PC-9 (cell line): ENCODE measurements around the gene KCNA2. TPM values are rescaled to one million over a fixed set of nuclear protein-coding genes. Genes with fewer than 3 reads are reported as not detected.

ENCODE experiments used
- BruUV-seq: library from RNA; stranded (reverse); fragments of 400-500 nt; replicated peaks from 2 replicates; lab custom pipeline; 2021; lab: Mats Ljungman, UMichigan
- CTCF ChIA-PET: fragments of 300-600 bp; sonication (Branson Sonifier 250); formaldehyde crosslinking; loops from one replicate; lab custom pipeline; 2022; ENCODE audit warnings: antibody characterized with exemption; lab: Charles Lee
- POLR2A ChIA-PET: fragments of 300-600 bp; sonication (Branson Sonifier 250); formaldehyde crosslinking; loops from one replicate; lab custom pipeline; 2022; ENCODE audit warnings: antibody characterized with exemption; ENCODE audit not compliant: unreplicated experiment; lab: Charles Lee
- DNase-seq, 2 experiments: peaks; one replicate each; pipeline versions ENCODE4 v3.0.0 to v3.0.0-alpha.2; 2015 to 2022; ENCODE audit warnings: mixed read lengths in 1 of 2
- H2AFZ ChIP-seq: fragments of 200-600 bp; sonication (generic); 2 replicates; pipeline ENCODE4 v1.8.1; 2017; ENCODE audit warnings: antibody characterized with exemption
- H3F3A ChIP-seq: fragments of 200-600 bp; sonication (generic); 2 replicates; pipeline ENCODE4 v1.8.1; 2017; ENCODE audit warnings: antibody characterized with exemption, mild to moderate bottlenecking, low read depth; ENCODE audit not compliant: insufficient read depth
- H3K27ac ChIP-seq: fragments of 200-600 bp; sonication (generic); 2 replicates; pipeline ENCODE4 v1.6.1; 2016; ENCODE audit warnings: mixed run types
- H3K27me3 ChIP-seq: fragments of 200-600 bp; sonication (generic); 2 replicates; pipeline ENCODE4 v1.6.1; 2016; ENCODE audit warnings: low read depth, mixed run types; ENCODE audit not compliant: insufficient read depth
- H3K36me3 ChIP-seq: fragments of 200-600 bp; sonication (generic); 2 replicates; pipeline ENCODE4 v1.6.1; 2016; ENCODE audit warnings: low read depth, mixed run types
- H3K4me1 ChIP-seq: fragments of 200-600 bp; sonication (generic); replicated peaks from 2 replicates; pipeline ENCODE4 v1.6.1; 2016; ENCODE audit warnings: mixed run types; ENCODE audit not compliant: insufficient read depth
- H3K4me2 ChIP-seq: fragments of 200-600 bp; sonication (generic); 2 replicates; pipeline ENCODE4 v1.6.1; 2017; ENCODE audit warnings: mixed run types
- H3K4me3 ChIP-seq: fragments of 200-600 bp; sonication (generic); 2 replicates; pipeline ENCODE4 v1.6.1; 2016; ENCODE audit warnings: mixed run types
- H3K79me2 ChIP-seq: fragments of 200-600 bp; sonication (generic); 2 replicates; pipeline ENCODE4 v1.6.1; 2017; ENCODE audit warnings: low read depth, mixed run types
- H3K9me2 ChIP-seq: fragments of 200-600 bp; sonication (generic); 2 replicates; pipeline ENCODE4 v1.8.1; 2017; ENCODE audit warnings: mild to moderate bottlenecking; ENCODE audit not compliant: insufficient read depth
- H3K9me3 ChIP-seq: fragments of 200-600 bp; sonication (generic); 2 replicates; pipeline ENCODE4 v1.8.1; 2016; ENCODE audit warnings: low read depth; ENCODE audit not compliant: insufficient read depth
- H4K20me1 ChIP-seq: fragments of 200-600 bp; sonication (generic); 2 replicates; pipeline ENCODE4 v1.8.1; 2017; ENCODE audit not compliant: insufficient read depth
- EZH2 ChIP-seq: fragments of 200-600 bp; sonication (generic); IDR thresholded peaks from 2 replicates; pipeline ENCODE4 v1.8.0; 2017; ENCODE audit warnings: antibody characterized with exemption, low read depth
- intact Hi-C: fragments of 100-400 bp; cut with micrococcal nuclease; formaldehyde crosslinking; loops from one replicate; pipeline ENCODE4 v1.10.0; 2022; ENCODE audit not compliant: unreplicated experiment
- total RNA-seq: library from RNA; stranded (reverse); gene quantifications from 2 replicates; pipeline ENCODE4 v1.2.3, GENCODE V29; 2021
- TF ChIP-seq, protein P1 (sequence below): fragments of 200-600 bp; sonication (generic); conservative IDR thresholded peaks from 2 replicates; pipeline ENCODE4 v1.6.1; 2017; ENCODE audit warnings: mixed run types, antibody characterized with exemption, mild to moderate bottlenecking, moderate library complexity

Gene KCNA2
- total RNA-seq, 1 experiment from 2014 or later = not detected

DNA sequence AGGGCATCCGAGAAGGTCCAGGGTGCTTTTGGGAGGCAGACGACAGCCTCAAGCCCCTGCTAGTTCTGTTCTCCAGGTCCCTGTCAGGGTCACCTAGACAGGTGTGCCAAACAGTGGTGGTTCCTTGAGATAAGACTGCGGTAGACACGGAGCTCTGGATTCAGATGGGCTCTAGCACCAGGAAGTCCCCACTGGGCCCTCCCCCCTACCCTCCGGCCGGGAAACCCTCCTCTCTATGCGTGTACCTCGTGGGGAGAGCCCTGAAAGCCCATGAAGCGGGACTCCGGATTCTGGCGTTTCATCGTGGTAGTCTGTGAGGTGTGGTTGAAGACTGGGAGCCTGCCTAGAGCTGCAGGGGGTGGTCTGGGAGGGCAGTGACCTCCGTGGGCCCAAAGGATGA is 2.1 kb upstream of the KCNA2 start:
- H3K4me3 ChIP-seq = no peak overlapping the region
- no peaks in the 10 kb centered on the region for H3K9me3 ChIP-seq
- no peaks in the 10 kb centered on the region for H3K9me2 ChIP-seq
- H3K36me3 ChIP-seq = no peaks in the 10 kb centered on the region
- TF ChIP-seq, protein P1, sequence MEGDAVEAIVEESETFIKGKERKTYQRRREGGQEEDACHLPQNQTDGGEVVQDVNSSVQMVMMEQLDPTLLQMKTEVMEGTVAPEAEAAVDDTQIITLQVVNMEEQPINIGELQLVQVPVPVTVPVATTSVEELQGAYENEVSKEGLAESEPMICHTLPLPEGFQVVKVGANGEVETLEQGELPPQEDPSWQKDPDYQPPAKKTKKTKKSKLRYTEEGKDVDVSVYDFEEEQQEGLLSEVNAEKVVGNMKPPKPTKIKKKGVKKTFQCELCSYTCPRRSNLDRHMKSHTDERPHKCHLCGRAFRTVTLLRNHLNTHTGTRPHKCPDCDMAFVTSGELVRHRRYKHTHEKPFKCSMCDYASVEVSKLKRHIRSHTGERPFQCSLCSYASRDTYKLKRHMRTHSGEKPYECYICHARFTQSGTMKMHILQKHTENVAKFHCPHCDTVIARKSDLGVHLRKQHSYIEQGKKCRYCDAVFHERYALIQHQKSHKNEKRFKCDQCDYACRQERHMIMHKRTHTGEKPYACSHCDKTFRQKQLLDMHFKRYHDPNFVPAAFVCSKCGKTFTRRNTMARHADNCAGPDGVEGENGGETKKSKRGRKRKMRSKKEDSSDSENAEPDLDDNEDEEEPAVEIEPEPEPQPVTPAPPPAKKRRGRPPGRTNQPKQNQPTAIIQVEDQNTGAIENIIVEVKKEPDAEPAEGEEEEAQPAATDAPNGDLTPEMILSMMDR = no peak
- TF ChIP-seq EZH2 = no peak
- ChIA-PET POLR2A (no interaction called here), CTCF (no interaction called here)
- no TSS peak for BruUV-seq
- no peaks in the 10 kb centered on the region for H3F3A ChIP-seq
- H4K20me1 ChIP-seq = no peaks in the 10 kb centered on the region
- no peak overlapping the region for H2AFZ ChIP-seq
- no peak overlapping the region for H3K27ac ChIP-seq
- H3K4me2 ChIP-seq = no peak overlapping the region
- H3K4me1 ChIP-seq = no peaks in the 10 kb centered on the region
- peaks cover 81% of the 10 kb centered on the region for H3K27me3 ChIP-seq
- H3K79me2 ChIP-seq = no peaks in the 10 kb centered on the region
- no peak for DNase-seq
- intact Hi-C loops = no loop called here

DNA sequence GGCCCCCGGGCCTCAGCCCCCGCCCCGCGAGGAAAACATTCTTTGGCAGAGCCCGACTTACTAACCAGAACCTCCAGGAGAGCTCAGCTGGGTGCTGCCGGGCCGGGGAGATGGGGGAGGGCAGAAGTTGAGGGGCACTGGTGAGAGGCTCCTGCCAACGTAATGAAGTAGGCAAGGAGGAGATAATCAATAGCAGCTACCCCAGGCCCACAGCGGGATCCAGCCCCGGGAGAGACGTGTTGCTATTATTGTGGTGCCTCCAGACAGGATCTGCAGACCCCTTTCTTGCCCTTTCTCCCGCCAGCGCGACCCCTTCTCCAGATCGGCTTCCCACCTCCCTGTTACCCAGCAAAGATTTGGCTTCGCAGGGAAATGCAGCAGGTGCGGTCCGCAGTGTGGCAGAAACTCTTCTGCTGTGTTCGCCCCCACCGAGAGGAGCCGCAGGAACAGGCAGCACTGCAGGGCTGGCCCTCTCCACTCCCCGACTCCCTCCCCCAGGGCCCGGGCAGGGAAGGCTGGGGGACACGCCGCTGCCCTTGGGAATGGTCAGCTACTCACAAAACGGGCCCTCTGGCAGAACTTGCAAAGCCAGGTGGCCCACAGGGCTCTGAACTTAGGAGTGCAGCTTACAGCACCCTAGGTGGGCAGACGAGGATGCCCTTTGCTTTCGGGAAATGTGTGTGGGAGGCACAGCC is 1.5 kb upstream of the KCNA2 start:
- CTCF ChIA-PET = no interaction called here
- BruUV-seq = no TSS peak

DNA sequence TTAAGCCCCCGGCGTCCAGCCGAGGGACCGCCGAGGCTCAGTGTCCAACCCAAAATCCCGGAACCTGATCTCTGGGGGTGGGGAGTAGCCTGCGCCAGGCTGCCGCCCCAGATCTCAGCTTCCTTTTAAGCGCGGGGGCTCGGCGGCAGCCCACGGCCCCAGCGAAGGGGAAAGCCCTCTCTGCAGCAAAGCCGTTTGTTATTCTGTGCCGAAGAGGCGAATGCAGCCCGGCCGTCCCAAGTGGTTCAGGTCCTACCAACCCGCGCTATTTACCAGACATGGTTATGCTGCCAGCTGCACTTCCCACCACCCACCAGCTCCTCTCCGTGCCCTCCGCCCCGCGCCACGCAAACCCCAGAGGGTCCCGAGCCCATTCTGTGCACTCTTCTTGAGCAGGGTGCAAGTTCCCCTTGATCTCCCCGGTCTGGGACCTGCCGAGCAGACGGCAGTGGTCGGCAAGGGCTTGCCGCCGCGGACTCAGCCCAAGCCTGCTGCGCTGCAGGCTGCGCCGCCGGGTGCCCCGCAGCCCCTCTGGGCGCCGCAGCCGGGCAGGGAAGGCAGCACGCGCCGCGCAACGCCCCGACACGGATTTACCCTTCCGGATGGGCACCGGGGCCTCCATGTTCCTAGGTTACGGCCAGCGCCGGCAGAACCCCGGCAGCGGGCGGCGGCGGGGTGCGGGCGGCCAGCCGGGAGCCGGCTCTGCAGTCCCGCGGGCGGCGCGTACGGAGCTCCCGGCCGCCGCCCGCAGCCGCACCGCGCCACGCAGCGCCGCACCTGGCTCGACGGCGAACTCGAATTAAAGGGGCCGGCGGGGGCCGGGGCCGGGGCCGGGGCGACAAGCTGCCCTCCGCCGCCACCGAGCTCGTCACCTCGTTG is 738 bp upstream of the KCNA2 start:
- Histone ChIP-seq H3K4me1 (no peaks in the 10 kb centered on the region), H3K4me2 (no peak overlapping the region), H3K9me3 (no peaks in the 10 kb centered on the region), H3K9me2 (no peaks in the 10 kb centered on the region), H3K27me3 (peaks cover 87% of the 10 kb centered on the region), H3K4me3 (no peak overlapping the region), H2AFZ (no peak overlapping the region), H3K36me3 (no peaks in the 10 kb centered on the region), H4K20me1 (no peaks in the 10 kb centered on the region), H3F3A (no peaks in the 10 kb centered on the region), H3K79me2 (no peaks in the 10 kb centered on the region), H3K27ac (no peak overlapping the region)
- BruUV-seq = no TSS peak
- ChIA-PET CTCF (no interaction called here), POLR2A (no interaction called here)
- intact Hi-C loops = no loop called here
- TF ChIP-seq EZH2 = no peak
- TF ChIP-seq, protein P1 = no peak
- no peak for DNase-seq

More for the DNA sequence above, 1.5 kb upstream of the KCNA2 start:
- H3K27ac ChIP-seq = no peak overlapping the region
- no peaks in the 10 kb centered on the region for H3K9me3 ChIP-seq
- H3K4me1 ChIP-seq = no peaks in the 10 kb centered on the region
- H4K20me1 ChIP-seq = no peaks in the 10 kb centered on the region
- no peaks in the 10 kb centered on the region for H3K79me2 ChIP-seq
- H3F3A ChIP-seq = no peaks in the 10 kb centered on the region
- intact Hi-C loops = no loop called here
- H3K4me3 ChIP-seq = no peak overlapping the region
- H3K9me2 ChIP-seq = no peaks in the 10 kb centered on the region
- peaks cover 83% of the 10 kb centered on the region for H3K27me3 ChIP-seq
- no peak for DNase-seq
- POLR2A ChIA-PET = no interaction called here
- TF ChIP-seq, protein P1 = no peak
- no peak overlapping the region for H2AFZ ChIP-seq
- H3K36me3 ChIP-seq = no peaks in the 10 kb centered on the region
- no peak overlapping the region for H3K4me2 ChIP-seq
